Upper lobe of left lung (tissue), 6 donors: Measurements from ENCODE around the gene LAMB4. TPM values are rescaled to one million over a fixed set of nuclear protein-coding genes. Genes with fewer than 3 reads are reported as not detected.

Experiments used
- ATAC-seq, 2 donors: fragments of 200-7000 bp; cut with Tn5 transposase; one replicate each; pipeline ENCODE4 v1.9.1; 2022; ENCODE audit warnings: mild to moderate bottlenecking in 2 of 2, moderate library complexity in 2 of 2; ENCODE audit not compliant: low FRiP score in 2 of 2
- DNase-seq, 2 donors: peaks; one replicate each; pipeline ENCODE4 v3.0.0-alpha.2; 2019 to 2020
- H3K27ac ChIP-seq, 4 donors: fragments of 200-600 bp; sonication (generic); one replicate each; pipeline ENCODE4 v1.5.1; 2016 to 2019
- H3K27me3 ChIP-seq, 4 donors: fragments of 200-600 bp; sonication (generic); one replicate each; pipeline ENCODE4 v1.5.1; 2017 to 2019
- H3K36me3 ChIP-seq, 4 donors: fragments of 200-600 bp; sonication (generic); one replicate each; pipeline ENCODE4 v1.5.1; 2016 to 2019
- H3K4me1 ChIP-seq, 4 donors: fragments of 200-600 bp; sonication (generic); one replicate each; pipeline ENCODE4 v1.5.1; 2018 to 2019
- H3K4me3 ChIP-seq, 4 donors: fragments of 200-600 bp; sonication (generic); one replicate each; pipeline ENCODE4 v1.5.1; 2017 to 2019; ENCODE audit warnings: mild to moderate bottlenecking in 2 of 4, moderate library complexity in 1 of 4
- H3K9me3 ChIP-seq, 4 donors: fragments of 200-600 bp; sonication (generic); one replicate each; pipeline ENCODE4 v1.5.1; 2018 to 2019
- EP300 ChIP-seq, 4 donors: sonication (generic); formaldehyde crosslinking; IDR thresholded peaks; one replicate each; pipeline ENCODE4 v1.5.1; 2017; ENCODE audit warnings: antibody characterized with exemption in 4 of 4, control low read depth in 2 of 4
- POLR2A ChIP-seq, 4 donors: fragments of 450-650 bp; IDR thresholded peaks; one replicate each; pipeline ENCODE4 v1.5.1; 2016 to 2017; ENCODE audit warnings: antibody characterized with exemption in 4 of 4, mild to moderate bottlenecking in 2 of 4
- POLR2AphosphoS5 ChIP-seq, 2 donors: sonication (generic); formaldehyde crosslinking; IDR thresholded peaks; one replicate each; pipeline ENCODE4 v1.5.1; 2017; ENCODE audit warnings: antibody characterized with exemption in 2 of 2
- WGBS, 2 donors: methylation state at CpG; one replicate each; pipeline ENCODE4 v1.1.5; 2017 to 2018; 5-methylcytosine and 5-hydroxymethylcytosine counted together
- total RNA-seq, 6 donors: library from RNA; depleted of rRNA in 4 of 6; stranded (reverse); fragments of >200 nt in 4 of 6; gene quantifications; one replicate each; pipeline versions ENCODE4 v1.1.0 to v1.2.1, GENCODE V29; 2016 to 2021
- TF ChIP-seq, protein P1 (sequence below), 6 experiments: fragments of 450-650 bp in 4 of 6; fragments of 200-600 bp in 2 of 6; sonication (generic) in 2 of 6; IDR thresholded peaks; one replicate each; pipeline ENCODE4 v1.5.1; 2016 to 2019; ENCODE audit warnings: antibody characterized with exemption in 6 of 6
- donor health status: DM: no; HTN: no; CAD: no; lungs with moderate emphysema.
- donor health status: DM: no; HTN: yes; CAD: no; lungs with severe emphysema.

The LAMB4 gene
- total RNA-seq, 6 donors from 2014 or later, result 0.10 to 18.9 (median 0.47) TPM; not detected in 2

DNA sequence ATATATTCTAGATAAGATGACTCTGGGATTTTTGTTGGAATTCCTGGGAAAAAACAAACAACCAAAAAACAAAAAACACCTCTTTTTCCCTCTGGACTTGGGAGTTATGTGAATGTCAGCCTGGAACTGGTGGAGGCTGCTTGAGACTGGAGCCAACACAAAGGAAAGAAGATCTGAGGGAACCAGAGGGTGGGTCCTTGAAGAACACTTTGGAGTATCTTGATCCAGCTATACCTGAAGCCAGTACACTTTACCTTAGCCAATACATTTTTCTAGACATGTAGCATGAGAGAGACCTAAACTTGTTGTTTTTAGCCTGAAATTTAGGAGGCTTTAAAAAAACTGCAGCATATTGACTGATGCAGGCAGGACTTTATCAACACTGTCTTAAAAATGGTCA is 121.3 kb downstream of the LAMB4 start:
- ATAC-seq (no peak), DNase-seq (no peak)
- Histone ChIP-seq H3K4me3 (no peak overlapping the region), H3K27ac (no peak overlapping the region), H3K9me3 (no peaks in the 10 kb centered on the region), H3K4me1 (peaks cover 0 to 9% (median 5%) of the 10 kb centered on the region in 4 donors), H3K27me3 (no peaks in the 10 kb centered on the region), H3K36me3 (no peaks in the 10 kb centered on the region)
- TF ChIP-seq, protein P1, sequence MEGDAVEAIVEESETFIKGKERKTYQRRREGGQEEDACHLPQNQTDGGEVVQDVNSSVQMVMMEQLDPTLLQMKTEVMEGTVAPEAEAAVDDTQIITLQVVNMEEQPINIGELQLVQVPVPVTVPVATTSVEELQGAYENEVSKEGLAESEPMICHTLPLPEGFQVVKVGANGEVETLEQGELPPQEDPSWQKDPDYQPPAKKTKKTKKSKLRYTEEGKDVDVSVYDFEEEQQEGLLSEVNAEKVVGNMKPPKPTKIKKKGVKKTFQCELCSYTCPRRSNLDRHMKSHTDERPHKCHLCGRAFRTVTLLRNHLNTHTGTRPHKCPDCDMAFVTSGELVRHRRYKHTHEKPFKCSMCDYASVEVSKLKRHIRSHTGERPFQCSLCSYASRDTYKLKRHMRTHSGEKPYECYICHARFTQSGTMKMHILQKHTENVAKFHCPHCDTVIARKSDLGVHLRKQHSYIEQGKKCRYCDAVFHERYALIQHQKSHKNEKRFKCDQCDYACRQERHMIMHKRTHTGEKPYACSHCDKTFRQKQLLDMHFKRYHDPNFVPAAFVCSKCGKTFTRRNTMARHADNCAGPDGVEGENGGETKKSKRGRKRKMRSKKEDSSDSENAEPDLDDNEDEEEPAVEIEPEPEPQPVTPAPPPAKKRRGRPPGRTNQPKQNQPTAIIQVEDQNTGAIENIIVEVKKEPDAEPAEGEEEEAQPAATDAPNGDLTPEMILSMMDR (IDR thresholded peaks at IDR 0.05), result no peak
- TF ChIP-seq EP300 (IDR thresholded peaks at IDR 0.05), result no peak
- no peak for TF ChIP-seq POLR2A (IDR thresholded peaks at IDR 0.05)
- TF ChIP-seq POLR2AphosphoS5 (IDR thresholded peaks at IDR 0.05), result no peak

DNA sequence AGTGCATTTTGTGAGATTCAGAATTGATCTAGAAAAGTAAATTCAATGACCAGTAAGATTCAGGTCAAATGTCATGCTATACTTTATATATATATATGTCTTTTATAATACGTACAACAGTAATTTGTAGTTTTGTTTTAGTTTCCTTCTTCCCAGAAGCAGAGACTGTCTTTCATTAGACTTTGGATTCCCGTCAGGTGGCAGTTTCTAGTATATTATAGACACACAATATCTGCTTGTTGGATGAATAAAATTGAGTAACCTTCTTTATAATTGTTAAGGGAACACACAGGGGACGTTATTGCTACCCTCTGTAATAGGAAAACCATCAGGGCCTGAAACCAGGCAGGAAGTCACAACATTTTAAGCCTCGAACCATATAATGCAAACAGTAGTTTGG is 121.9 kb downstream of the LAMB4 start:
- no peak for DNase-seq
- H3K9me3 ChIP-seq, result no peaks in the 10 kb centered on the region
- H3K27ac ChIP-seq, result no peak overlapping the region
- H3K4me1 ChIP-seq, result peaks cover 4 to 14% (median 9%) of the 10 kb centered on the region in 4 donors
- TF ChIP-seq POLR2A (IDR thresholded peaks at IDR 0.05) (no peak), POLR2AphosphoS5 (IDR thresholded peaks at IDR 0.05) (no peak), EP300 (IDR thresholded peaks at IDR 0.05) (no peak)
- TF ChIP-seq, protein P1 (IDR thresholded peaks at IDR 0.05), result no peak
- H3K27me3 ChIP-seq, result no peaks in the 10 kb centered on the region
- no peak for ATAC-seq
- WGBS, 2 donors, result 86% methylated on average over 4 of the region's 4 CpGs
- no peak overlapping the region for H3K4me3 ChIP-seq
- H3K36me3 ChIP-seq, result no peaks in the 10 kb centered on the region

DNA sequence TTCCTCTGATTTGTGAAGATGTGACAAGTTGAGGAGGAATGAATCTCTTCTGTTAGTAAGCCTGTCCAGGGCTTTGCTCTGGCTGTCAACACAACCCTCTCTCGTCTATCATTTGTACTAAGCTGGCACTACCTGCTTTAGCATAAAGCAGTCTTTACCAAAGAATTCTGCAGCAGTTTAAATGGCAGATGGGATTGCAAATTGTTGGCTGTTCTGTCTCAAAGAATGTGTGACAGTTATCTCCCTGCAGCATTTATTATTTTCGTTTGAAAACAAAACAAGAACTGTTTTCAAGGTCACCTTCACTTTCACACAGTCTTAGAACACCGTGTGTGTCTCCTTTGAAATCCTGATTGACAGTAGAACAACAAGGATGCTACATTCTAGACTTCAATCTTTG is 122.4 kb downstream of the LAMB4 start:
- Histone ChIP-seq H3K27ac (no peak overlapping the region), H3K9me3 (no peaks in the 10 kb centered on the region), H3K27me3 (no peaks in the 10 kb centered on the region), H3K4me3 (no peak overlapping the region), H3K4me1 (peaks cover 7 to 19% (median 10%) of the 10 kb centered on the region in 4 donors), H3K36me3 (no peaks in the 10 kb centered on the region)
- 53 to 61% methylated on average over 3 of the region's 3 CpGs for WGBS, 2 donors
- DNase-seq (no peak), ATAC-seq (no peak)
- TF ChIP-seq, protein P1 (IDR thresholded peaks at IDR 0.05), result no peak
- no peak for TF ChIP-seq POLR2AphosphoS5 (IDR thresholded peaks at IDR 0.05)
- TF ChIP-seq POLR2A (IDR thresholded peaks at IDR 0.05), result no peak
- TF ChIP-seq EP300 (IDR thresholded peaks at IDR 0.05), result no peak

- Histone ChIP-seq H3K27me3 (peaks cover 0 to 4% (median 2%) of the 10 kb centered on the region in 4 donors), H3K4me3 (no peak overlapping the region), H3K9me3 (no peaks in the 10 kb centered on the region), H3K4me1 (peaks cover 12 to 24% (median 13%) of the 10 kb centered on the region in 4 donors), H3K36me3 (no peaks in the 10 kb centered on the region), H3K27ac (no peak overlapping the region)
- TF ChIP-seq POLR2A (IDR thresholded peaks at IDR 0.05) (no peak), POLR2AphosphoS5 (IDR thresholded peaks at IDR 0.05) (no peak), EP300 (IDR thresholded peaks at IDR 0.05) (no peak)
- TF ChIP-seq, protein P1 (IDR thresholded peaks at IDR 0.05), result no peak
- 50 to 66% methylated on average over 3 of the region's 3 CpGs for WGBS, 2 donors
- ATAC-seq (no peak), DNase-seq (no peak)
These were observed 122.9 kb downstream of the LAMB4 start for GRCh38 chr7:108007261-108007660.
